T-helper 22 cell (primary cell): ENCODE measurements around the gene BCL11B.

Experiments used
- DNase-seq: peaks from one replicate; pipeline ENCODE4 v3.0.0-alpha.2; 2020; ENCODE audit warnings: low read depth

BCL11B gene

DNA sequence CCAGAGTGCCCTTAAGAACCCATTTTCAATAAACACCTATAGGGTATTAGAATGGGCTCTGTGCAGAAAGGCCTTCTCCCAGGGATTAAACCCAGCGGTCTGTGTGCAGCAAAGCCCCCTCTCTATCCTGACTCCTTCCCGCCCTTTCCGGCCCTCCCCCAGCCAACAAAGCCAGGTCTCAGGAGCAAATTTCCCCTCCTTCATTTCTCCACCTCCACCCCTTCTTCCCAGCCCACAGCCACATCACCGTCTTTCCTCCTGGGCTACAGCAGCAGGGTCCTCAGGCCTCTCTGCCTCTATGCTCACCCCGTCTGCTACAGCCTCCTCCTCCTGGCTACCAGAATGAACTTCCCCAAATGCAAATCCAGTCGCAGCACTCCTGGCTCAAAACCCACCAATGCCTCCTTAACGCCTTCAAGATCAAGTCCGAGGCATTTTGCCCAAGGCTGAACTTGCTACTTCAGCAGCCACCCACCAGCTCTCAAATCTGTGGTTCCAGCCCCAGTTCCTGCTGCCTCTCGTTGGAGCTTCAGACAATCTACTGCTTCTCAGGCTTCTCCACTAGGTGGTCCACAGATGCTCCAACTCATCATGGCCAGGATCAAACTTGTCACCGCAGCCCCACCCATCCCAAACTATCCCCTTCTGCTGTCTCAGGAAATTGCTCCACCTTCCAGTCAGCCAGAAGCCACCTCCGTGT lies 134.8 kb downstream of the BCL11B start:
- DNase-seq: no peak

DNA sequence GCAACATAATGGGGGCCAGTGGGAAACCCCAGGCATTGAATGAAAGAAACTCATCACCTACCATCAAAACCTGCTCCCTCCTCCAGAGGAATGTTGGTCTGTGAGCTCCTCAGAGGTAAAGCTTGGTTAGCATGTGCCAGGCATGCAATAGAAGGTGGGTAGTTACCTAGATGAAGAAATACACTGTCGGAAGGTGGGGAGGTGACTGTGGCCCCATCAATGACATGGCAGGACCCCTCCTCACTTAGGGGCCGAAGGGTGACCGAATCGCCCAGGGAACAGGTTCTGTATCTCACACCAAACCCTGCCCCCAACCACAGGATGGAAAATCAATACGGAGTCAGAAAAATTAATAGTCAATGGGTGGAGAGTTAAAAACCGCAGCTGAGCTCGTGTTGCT lies 135.6 kb downstream of the BCL11B start:
- DNase-seq: no peak

DNA sequence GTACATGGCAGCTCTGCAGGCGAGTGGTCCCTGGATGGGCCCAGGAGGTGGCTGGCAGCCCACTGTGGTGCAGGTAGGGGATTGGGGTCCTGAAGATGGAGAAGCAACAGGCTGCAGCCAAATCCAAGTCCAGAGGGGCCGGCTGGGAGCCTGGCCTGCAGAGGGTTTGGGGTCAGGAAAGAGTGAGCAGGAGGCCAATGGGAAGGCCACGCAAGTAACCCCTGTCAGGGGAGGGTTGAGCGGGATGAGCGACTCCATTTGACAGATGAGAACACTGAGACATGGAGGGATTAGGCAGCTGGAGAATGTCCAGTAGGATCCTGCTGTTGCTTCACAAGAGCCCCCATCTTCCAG lies 136.0 kb downstream of the BCL11B start:
- no peak for DNase-seq

DNA sequence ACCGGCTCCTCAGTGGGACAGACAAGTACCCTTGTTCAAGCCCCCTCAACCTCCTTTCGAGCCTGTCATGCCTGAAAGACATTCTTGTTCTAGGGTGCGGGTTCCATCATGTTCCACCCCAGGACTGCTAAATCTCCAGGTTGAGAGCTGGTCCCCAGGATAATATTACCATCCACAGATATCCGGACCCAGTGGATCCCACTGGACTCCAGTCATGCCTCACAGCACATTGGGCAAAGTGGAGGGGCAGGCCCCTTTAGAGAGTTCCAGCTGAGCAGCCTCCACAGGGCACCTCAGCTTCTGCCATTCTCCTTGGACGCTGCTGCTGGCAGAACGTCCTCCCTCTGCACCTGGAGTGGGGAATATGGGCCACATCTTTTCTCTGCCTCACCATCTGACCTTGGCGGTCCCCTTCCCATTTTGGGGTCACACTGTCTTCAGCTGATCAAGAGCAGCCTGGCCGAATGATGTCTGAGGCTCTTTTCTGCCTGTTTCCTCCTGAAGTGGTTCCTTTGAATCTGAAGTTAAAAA lies 137.4 kb downstream of the BCL11B start:
- no peak for DNase-seq

DNA sequence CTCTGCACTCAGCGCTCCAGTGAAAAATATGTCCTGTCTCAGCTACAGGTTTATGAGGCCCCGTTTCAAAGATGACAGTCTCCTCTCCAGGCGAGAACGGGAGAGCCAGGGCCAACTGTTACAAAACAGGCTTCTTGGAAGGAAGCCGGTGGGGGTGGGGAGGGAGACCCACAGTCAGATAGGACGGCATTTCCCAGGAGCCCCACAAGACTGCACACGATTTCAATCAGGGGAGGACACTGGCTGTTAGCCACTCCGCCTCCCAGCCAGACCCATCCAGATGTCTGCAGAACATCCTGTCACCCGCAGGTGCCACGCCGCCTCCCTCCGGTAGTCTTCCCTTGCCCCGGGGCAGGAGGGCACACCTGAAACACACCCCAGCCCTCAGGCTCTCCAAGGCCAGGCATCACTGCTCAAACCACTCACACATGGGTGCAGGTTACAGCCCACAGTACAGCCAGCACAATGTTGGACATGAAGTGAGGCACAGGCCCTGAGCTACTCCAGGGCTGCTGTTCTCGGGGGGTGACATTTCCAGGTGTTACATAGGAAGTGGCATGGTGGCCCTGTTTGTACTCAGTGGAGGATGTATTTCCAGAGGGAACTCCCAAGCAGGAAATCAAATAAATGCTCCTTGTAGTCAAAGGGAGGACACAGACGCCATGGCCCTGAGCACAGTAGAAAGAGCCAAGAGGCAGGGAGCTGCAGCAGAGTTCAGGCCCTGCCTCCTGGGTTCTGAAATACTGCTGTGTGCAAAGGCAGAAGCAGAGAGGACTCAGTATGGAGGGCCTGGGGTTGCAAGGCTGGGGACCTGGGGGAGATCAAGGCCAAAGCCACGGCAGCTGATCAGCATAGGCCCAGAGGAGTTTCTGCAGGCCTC lies 138.1 kb downstream of the BCL11B start:
- no peak for DNase-seq

DNA sequence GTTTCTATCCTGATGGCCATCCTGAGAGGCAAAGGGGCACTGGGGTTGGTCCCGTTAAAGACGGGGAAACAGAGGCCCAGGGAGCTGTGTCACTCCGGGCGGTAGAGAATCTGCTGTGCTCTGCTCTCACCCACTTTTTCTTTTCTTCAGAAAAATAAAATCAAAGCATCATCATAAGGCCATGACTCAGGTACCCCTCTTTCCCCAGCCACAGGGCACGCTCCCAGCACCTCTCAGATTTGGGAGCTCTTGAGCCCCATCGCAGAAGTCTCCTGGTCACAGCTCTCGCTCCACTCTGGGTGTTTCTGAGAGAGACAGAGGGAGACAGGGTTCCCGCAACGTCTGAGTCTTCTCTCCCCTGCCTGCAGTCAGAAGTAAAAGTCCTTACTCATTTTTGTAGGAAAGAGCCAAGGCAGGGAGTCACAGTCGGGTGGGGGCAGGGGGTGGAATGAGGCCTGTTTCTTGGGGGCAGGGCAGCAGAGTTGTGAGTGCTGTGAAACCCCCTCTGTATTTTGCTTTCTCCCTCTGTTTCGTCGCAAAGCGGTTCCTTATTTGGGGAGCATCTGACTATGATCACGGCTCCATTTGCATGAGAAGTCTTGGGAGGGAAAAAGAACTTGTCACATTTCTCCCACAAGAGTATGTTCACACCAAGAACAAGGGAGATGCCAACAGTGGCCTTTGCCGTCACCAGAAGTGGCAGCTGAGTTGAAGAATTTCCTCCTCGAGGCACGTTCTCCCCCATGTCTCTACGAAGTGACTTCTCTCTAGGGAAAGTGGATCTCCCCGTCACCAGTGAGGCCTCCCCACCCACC lies 139.0 kb downstream of the BCL11B start:
- DNase-seq: no peak

DNA sequence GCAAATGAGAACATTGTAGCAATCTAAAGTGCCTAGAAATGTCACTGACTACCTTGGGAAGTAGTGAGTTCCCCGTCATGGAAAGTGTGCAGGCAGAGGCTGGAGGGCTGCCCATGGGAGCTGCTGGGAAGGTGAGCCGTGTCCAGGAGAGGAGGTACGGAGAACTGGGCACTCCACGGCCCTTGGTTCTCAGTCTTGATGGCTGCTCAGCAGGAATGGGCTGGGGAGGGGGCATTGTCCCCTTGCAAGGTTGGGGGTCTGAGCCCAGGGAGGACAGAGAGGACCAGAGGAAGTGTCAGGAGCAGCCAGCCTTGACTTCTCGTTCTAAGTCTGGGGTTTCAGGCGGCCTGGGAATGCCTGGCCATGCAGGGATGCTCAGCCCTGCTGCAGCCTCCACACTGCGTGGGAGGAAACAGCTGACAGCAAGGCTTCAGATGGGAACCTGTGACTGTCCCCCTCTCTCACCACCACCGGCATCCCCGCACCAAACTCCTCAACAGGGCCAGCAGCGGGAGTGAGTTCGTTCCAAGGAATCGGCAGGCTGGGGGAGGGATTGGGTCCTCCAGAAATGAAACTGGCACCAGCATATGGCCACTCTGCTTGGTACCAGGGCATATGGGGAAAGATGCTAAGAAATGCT lies 140.2 kb downstream of the BCL11B start:
- DNase-seq: no peak

DNA sequence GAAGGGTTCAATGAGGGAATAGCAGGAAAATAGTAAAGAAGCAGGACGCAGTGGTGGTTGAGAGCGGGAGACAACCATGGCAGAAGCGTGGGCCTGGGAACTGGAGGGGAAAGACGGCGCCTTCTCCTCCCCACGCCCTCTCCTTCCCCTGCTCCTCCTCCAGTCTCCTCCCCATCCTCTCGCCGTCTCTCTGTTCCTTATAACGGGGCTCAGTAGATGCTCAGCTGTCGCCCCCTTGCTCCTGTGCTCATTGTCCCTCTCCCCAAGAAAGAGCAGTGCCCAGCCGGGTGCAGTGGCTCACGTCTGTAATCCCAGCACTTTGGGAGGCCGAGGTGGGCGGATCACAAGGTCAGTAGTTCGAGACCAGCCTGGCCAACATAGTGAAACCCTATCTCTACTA lies 142.0 kb downstream of the BCL11B start:
- DNase-seq: no peak

DNA sequence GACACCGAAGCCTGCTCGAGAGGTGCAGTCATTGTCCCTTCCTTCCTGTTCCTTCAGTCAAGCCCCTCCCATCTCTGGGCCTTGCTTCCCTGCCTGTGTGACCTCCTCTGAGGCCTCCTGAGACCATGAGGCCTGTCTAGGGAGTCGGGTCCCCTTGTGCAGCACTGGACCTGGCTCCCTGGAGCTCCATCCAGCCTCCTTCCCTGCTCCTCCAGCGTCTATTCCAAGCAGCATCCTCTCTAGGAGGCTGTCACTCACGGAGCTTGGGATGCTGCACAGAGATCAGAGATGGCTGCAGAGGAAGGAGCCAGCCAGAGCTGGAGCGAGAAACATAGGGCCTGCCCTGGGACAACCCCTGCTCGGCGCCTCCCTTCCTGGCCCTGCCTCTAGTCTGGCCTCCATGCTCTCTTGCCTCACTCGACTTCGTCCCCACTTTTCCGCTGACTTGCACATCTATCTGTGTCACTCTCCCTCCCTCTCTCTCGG lies 142.7 kb downstream of the BCL11B start:
- DNase-seq: no peak

DNA sequence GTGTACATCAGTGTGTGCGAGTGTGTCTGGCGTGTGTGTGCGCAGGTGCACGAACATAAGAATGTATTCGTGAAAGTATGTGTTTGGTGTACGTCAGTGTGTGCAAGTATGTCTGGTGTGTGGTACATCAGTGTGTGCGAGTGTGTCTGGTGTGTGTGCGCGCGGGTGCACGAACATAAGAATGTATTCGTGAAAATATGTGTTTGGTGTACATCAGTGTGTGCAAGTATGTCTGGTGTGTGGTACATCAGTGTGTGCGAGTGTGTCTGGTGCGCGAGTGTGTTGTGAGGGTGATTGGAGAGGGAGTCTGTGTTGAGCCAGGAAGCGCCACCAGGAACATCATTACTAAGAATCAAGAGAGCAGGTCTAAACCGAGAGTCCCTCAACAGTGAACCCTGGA lies 143.8 kb downstream of the BCL11B start:
- no peak for DNase-seq

DNA sequence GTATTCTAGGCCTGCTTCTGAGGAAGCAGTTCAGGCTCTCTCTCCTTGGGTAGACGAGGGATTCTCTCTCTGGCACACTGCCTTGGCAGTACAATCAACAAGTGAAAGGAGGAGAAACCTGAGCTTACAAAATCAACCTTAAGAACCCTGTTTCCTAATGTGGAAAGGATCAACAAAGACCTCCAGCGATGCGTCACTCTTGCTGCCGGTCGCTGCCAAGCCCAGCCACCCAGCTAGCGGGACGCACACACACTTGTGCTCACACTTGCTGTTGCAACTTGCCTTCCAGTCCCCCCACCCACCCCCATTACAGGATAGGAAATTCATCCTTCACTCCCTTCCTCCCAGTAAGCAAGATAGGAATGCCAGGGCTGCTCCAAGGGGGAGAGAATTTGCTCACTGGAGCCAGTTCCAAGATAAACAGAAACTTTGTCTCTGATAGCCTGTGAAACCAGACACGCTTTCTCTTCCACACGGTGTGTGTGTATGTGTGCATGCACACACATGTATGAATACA lies 144.3 kb downstream of the BCL11B start:
- no peak for DNase-seq

DNA sequence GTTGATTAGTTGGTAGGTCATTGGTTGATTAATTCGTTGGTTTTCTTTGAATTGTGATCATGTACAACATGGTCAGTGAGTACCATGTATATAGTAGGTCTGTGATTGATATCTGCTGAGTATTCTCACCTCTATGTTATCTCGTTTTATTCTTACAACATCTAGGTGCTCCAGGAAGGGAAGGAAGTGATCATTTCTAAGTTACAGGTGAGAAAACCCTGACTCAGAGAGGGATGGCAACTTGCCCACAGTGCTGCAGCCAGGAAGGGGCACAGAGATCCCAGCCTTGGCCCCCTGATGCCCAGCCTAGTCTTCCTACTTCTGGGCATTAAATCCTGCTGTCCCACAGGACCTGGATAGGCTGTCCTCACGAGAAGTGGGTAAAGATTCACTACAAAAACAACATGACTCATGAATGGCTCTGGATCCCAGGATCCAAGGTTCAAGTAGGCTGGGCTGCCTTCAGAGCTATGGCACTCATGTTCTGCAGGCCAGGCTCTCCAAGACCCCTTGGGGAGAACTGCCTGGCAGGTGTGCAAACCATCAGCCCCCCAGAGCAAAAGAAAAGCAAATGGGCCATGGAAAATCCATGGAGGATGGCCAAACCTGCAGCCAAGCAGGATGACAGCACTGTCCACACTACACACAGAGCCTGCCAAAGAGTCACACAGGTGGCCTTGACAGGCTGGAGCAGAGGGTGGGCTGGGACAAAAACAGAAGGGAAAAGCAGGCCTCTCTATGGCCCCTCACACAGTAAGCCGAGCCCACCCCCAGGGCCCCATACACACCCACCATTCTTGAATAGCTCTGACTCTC lies 146.2 kb downstream of the BCL11B start:
- no peak for DNase-seq

DNA sequence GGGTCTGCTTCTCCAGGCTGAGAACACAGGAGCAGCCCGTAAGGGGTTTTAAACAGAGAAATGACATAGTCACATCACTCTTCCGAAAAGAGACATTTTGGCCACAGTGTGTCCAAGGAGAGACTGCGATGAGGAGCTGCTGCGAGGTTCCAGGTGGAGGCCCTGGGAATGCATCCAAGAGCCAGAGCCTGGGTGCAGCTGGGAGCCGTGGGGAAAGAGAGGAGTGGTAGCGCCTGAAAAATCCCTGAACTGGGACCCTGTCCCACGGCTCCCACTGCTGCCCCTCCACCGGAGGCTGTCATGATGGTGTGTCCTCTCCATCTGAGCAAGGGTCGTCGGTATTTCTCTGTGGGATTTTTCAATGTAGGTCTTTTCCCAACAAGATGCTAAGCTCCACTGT lies 146.9 kb downstream of the BCL11B start:
- DNase-seq: no peak

DNA sequence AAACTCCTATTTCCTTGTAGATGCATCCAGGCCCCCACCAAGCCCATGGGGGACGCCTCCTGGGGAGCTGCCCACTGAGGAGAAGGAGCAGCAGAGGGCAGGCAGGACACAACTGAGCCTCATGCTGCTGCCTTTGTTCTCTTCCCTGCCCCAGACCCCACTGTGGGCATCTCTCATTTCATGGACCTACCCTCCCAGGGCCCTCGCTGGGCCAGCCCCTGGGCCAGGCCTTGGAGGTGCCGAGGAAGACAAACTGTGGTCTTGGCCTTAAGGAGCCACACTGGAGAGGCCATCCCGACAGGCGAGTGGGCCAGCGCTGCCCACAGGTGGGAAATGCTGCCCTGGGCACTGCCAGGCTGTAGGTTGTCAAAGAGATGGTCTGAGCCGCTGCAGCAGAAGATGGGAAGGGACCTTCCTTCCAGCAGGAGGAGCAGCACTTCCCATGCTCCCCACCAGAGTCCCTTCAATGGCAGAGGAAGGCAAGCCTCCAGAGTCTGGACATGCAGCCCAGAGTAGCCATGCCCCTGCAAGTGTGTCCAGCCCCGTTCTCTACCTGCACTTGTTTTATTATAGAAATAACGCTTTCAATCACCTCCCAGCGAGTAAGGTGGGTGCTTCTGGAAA lies 147.4 kb downstream of the BCL11B start:
- DNase-seq: no peak

DNA sequence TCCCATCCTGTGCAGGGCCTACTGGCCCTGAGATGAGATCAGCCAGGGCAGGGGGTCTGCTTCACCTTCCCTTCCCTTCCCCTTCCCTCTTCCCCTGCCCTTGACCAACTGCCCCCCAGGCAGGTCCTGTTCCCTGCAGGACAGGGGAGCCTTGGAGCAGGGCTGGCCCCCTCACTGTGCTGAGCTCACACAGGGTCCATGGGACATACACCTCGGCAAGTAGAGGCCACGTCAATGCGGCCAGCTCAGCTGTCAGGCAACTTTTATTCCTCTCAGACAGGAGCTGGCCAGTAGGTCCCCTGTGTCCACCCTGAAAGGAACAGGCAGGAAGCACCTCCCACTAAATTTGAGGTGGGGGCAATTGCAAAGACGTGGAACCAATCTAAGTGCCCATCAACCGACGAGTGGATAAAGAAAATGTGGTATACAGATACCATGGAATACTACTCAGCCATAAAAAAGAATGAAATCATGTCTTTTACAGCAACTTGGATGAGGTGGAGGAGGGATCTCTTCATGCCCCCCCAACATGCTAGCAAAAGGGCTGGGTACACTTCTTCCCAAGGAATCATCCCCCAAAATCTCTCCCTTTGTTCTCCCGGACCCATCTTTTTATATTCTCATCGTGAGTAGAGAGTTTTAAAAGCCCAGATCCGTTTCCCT lies 148.7 kb downstream of the BCL11B start:
- DNase-seq: no peak

DNA sequence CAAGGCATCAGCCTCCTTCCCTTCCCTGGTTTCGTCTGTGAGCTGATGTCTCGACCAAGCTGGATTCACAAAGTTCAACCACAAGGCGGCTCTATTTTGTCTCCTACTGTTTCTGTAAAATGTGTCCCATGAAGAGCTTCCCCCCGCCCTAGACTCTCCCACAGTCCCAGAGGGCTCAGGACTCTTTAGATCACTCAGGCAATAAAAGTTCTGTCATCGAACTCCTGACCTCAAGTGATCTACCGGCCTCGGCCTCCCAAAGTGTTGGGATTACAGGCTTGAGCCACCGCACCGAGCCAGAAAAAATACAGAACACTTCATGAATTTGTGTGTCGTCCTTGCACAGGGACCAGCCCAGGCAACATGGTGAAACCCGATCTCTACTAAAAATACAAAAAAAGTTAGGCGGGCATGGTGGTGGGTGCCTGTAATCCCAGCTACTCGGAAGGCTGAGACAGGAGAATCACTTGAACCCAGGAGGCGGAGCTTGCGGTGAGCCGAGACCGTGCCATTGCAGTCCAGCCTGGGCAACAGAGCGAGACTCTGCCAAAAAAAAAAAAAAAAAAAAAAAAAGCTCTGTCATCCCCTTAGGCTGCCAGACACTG lies 149.4 kb downstream of the BCL11B start:
- no peak for DNase-seq

DNA sequence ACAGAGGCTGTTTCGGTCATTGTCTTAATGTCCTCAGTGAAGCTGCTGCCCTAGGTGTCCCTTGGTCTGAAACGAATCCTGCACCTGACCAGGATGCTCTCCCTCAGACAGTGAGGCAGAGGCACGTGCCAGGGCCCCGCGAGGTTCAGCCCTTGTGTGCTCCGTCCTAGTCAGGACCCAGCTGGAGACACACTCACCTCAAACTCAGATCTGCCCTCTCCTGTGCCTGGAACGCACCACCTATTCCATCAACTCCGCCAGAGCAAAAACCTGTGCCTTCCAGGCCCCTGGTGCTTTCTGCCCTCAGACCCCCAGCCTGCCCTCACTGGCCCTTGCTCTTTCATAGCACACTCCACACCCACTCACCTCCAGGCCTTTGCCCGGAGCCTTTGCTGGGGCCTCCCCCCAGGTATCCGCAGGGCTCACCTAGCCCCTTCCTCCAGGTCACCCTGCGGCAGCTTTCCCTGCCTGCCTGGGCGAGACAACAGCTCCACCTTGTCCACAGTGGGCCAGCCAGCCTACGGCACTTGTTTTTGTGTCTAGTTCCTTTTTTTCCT lies 150.6 kb downstream of the BCL11B start:
- no peak for DNase-seq

DNA sequence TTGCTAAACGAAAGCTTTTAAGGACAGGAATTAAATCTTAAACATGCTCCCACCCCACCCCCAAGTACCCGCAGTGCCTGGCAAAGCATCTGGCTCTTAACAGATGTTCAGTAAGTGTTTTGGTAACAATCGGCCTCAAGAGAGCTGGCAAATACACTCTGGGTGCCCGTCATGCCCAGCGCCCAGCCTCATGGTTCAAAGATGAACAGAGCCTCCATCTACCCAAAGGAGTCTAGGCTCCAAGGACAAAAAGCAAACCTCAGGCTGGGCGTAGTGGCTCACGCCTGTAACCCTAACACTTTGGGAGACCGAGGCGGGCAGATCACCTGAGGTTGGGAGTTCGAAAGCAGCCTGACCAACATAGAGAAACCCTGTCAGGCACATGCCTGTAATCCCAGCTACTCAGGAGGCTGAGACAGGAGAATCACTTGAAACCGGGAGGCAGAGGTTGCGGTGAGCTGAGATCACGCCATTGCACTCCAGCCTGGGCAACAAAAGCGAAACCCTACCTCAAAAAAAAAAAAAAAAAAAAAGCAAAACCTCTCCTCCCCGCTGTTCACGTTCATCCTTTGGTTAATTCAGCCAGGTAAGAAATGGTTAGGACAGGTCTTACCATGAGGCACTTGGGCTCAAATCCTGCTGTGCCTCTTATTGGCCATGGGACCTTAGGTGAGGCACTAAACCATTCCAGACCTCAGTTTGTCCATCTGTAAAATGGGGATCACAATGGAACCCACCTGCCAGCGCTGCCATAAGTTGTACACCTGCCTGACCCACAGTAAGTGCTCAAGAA lies 151.3 kb downstream of the BCL11B start:
- DNase-seq: no peak
